H9 (cell line): Measurements from ENCODE around the gene ZNF747. TPM values are rescaled to one million over a fixed set of nuclear protein-coding genes. Genes with fewer than 3 reads are reported as not detected.
A peak's percentile ranks its signal among the peaks of the same experiment; 100 is the strongest.

Source experiments
- DNase-seq: peaks from one replicate; pipeline ENCODE4 v3.0.0-alpha.2; 2017
- H2AFZ ChIP-seq: one replicate; pipeline ENCODE4 v1.6.1; 2013; ENCODE audit warnings: mild to moderate bottlenecking, low read length, control low read depth, moderate library complexity
- H2AK5ac ChIP-seq: 2 replicates; pipeline ENCODE4 v1.6.1; 2013; ENCODE audit warnings: low read length, control low read depth, mixed read lengths; ENCODE audit not compliant: insufficient read length
- H2BK120ac ChIP-seq: one replicate; pipeline ENCODE4 v1.6.1; 2013; ENCODE audit warnings: low read depth, mild to moderate bottlenecking, low read length, control low read depth, inconsistent platforms; ENCODE audit not compliant: poor library complexity, severe bottlenecking
- H2BK12ac ChIP-seq: 2 replicates; pipeline ENCODE4 v1.6.1; 2013; ENCODE audit warnings: low read length, control low read depth, mixed read lengths, low read depth; ENCODE audit not compliant: insufficient read length
- H2BK15ac ChIP-seq: 2 replicates; pipeline ENCODE4 v1.6.1; 2013; ENCODE audit warnings: low read depth, low read length, control low read depth
- H2BK20ac ChIP-seq: one replicate; pipeline ENCODE4 v1.6.1; 2013; ENCODE audit warnings: low read depth, mild to moderate bottlenecking, low read length, control low read depth, inconsistent platforms; ENCODE audit not compliant: poor library complexity, severe bottlenecking
- H2BK5ac ChIP-seq: 2 replicates; pipeline ENCODE4 v1.6.1; 2013; ENCODE audit warnings: low read length, control low read depth, mixed read lengths; ENCODE audit not compliant: insufficient read length
- H3K14ac ChIP-seq: 2 replicates; pipeline ENCODE4 v1.6.1; 2013; ENCODE audit warnings: low read length, control low read depth; ENCODE audit not compliant: insufficient read depth
- H3K18ac ChIP-seq: 2 replicates; pipeline ENCODE4 v1.6.1; 2013; ENCODE audit warnings: low read depth, mild to moderate bottlenecking, mixed read lengths, low read length, control low read depth; ENCODE audit not compliant: insufficient read length
- H3K23ac ChIP-seq: 2 replicates; pipeline ENCODE4 v1.6.1; 2013; ENCODE audit warnings: low read length, control low read depth, mixed read lengths, low read depth; ENCODE audit not compliant: insufficient read length
- H3K23me2 ChIP-seq: 2 replicates; pipeline ENCODE4 v1.6.1; 2013; ENCODE audit warnings: low read depth, mild to moderate bottlenecking, mixed read lengths, low read length, control low read depth; ENCODE audit not compliant: insufficient read length, poor library complexity, severe bottlenecking
- H3K27ac ChIP-seq: 2 replicates; pipeline ENCODE4 v1.5.1; 2013; ENCODE audit warnings: low read length, control low read depth, mixed read lengths, low read depth; ENCODE audit not compliant: insufficient read length
- H3K27me3 ChIP-seq: 2 replicates; pipeline ENCODE4 v1.6.1; 2013; ENCODE audit warnings: low read length, control low read depth, inconsistent platforms; ENCODE audit not compliant: insufficient read depth
- H3K4ac ChIP-seq: 2 replicates; pipeline ENCODE4 v1.6.1; 2013; ENCODE audit warnings: low read depth, mild to moderate bottlenecking, control low read depth, inconsistent platforms, low read length, moderate library complexity
- H3K4me1 ChIP-seq: 2 replicates; pipeline ENCODE4 v1.6.1; 2013; ENCODE audit warnings: low read length, control low read depth, inconsistent platforms; ENCODE audit not compliant: insufficient read depth
- H3K4me2 ChIP-seq: 2 replicates; pipeline ENCODE4 v1.6.1; 2013; ENCODE audit warnings: low read length, control low read depth, mixed read lengths; ENCODE audit not compliant: insufficient read length, insufficient read depth
- H3K56ac ChIP-seq: 2 replicates; pipeline ENCODE4 v1.6.1; 2013; ENCODE audit warnings: low read depth, mild to moderate bottlenecking, mixed read lengths, low read length, control low read depth; ENCODE audit not compliant: insufficient read length
- H3K79me1 ChIP-seq: 2 replicates; pipeline ENCODE4 v1.6.1; 2013; ENCODE audit warnings: low read depth, mild to moderate bottlenecking, moderate library complexity, low read length, control low read depth, inconsistent platforms; ENCODE audit not compliant: insufficient read depth, poor library complexity, severe bottlenecking
- H3K79me2 ChIP-seq: 2 replicates; pipeline ENCODE4 v1.6.1; 2013; ENCODE audit warnings: low read length, control low read depth, inconsistent platforms; ENCODE audit not compliant: insufficient read depth
- H3K9ac ChIP-seq: 2 replicates; pipeline ENCODE4 v1.6.1; 2013; ENCODE audit warnings: low read length, control low read depth, mixed read lengths; ENCODE audit not compliant: insufficient read length; ENCODE audit errors: extremely low read depth
- H3K9me3 ChIP-seq: one replicate; pipeline ENCODE4 v1.6.1; 2013; ENCODE audit warnings: low read depth, low read length, inconsistent platforms; ENCODE audit not compliant: control insufficient read depth
- H3T11ph ChIP-seq: one replicate; pipeline ENCODE4 v1.6.1; 2013; ENCODE audit warnings: mild to moderate bottlenecking, low read length, control low read depth, inconsistent platforms
- H4K20me1 ChIP-seq: one replicate; pipeline ENCODE4 v1.6.1; 2013; ENCODE audit not compliant: control insufficient read depth, insufficient read length, insufficient read depth
- H4K5ac ChIP-seq: 2 replicates; pipeline ENCODE4 v1.6.1; 2013; ENCODE audit warnings: low read depth, mild to moderate bottlenecking, mixed read lengths, low read length, control low read depth; ENCODE audit not compliant: insufficient read length
- H4K8ac ChIP-seq: replicated peaks from 2 replicates; pipeline ENCODE4 v1.6.1; 2013; ENCODE audit warnings: low read length, control low read depth, mixed read lengths, low read depth; ENCODE audit not compliant: insufficient read length
- H4K91ac ChIP-seq: 2 replicates; pipeline ENCODE4 v1.6.1; 2013; ENCODE audit warnings: low read depth, mild to moderate bottlenecking, moderate library complexity, mixed read lengths, low read length, control low read depth; ENCODE audit not compliant: insufficient read length
- H3K27ac Mint-ChIP-seq, 3 experiments: 2 replicates in 2 of 3; 3 replicates in 1 of 3; pipeline ENCODE4 v1.8.0; 2020 to 2021; ENCODE audit warnings: mixed read lengths in 3 of 3, mild to moderate bottlenecking in 1 of 3, moderate library complexity in 1 of 3
- H3K27me3 Mint-ChIP-seq: 2 replicates; pipeline ENCODE4 v1.8.0; 2021; ENCODE audit warnings: low read depth, mild to moderate bottlenecking, moderate library complexity, mixed read lengths
- H3K36me3 Mint-ChIP-seq, 3 experiments: 2 replicates in 2 of 3; 3 replicates in 1 of 3; pipeline ENCODE4 v1.8.0; 2020 to 2021; ENCODE audit warnings: low read depth in 3 of 3, mixed read lengths in 3 of 3; ENCODE audit not compliant: insufficient read depth in 1 of 3
- H3K4me1 Mint-ChIP-seq, 2 experiments: 2 replicates each; pipeline ENCODE4 v1.8.0; 2020; ENCODE audit warnings: mixed read lengths in 2 of 2
- H3K4me3 Mint-ChIP-seq, 2 experiments: 2 replicates in 1 of 2; 3 replicates in 1 of 2; pipeline ENCODE4 v1.8.0; 2020 to 2021; ENCODE audit warnings: mild to moderate bottlenecking in 2 of 2, mixed read lengths in 2 of 2, moderate library complexity in 1 of 2
- H3K9me3 Mint-ChIP-seq, 2 experiments: 2 replicates in 1 of 2; 3 replicates in 1 of 2; pipeline ENCODE4 v1.8.0; 2020; ENCODE audit warnings: mild to moderate bottlenecking in 2 of 2, mixed read lengths in 2 of 2, moderate library complexity in 1 of 2
- CTCF ChIP-seq: fragments of 200-600 bp; sonication (generic); conservative IDR thresholded peaks from 3 replicates; pipeline ENCODE4 v1.8.0; 2021; ENCODE audit warnings: antibody characterized with exemption, mild to moderate bottlenecking
- WGBS: extraction: QIAGEN DNeasy Blood & Tissue Kit; methylation state at CpG from one replicate; pipeline ENCODE4 v1.1.7; 2013; ENCODE audit warnings: missing lambda C conversion rate, low lambda C conversion rate, mixed read lengths; ENCODE audit not compliant: insufficient read length; ENCODE audit errors: extremely low coverage; 5-methylcytosine and 5-hydroxymethylcytosine counted together
- total RNA-seq: library from RNA; stranded (reverse); gene quantifications from 2 replicates; pipeline ENCODE4 v1.2.1, GENCODE V29; 2021

Gene ZNF747
- total RNA-seq, 1 experiment from 2014 or later: 18.4 TPM

- Histone ChIP-seq H3K79me2 (no peaks in the 10 kb centered on the region), H4K91ac (no peak overlapping the region), H4K20me1 (no peaks in the 10 kb centered on the region), H3K23me2 (peaks cover 23% of the 10 kb centered on the region), H3K4me2 (no peak overlapping the region), H3T11ph (no peak overlapping the region), H4K8ac (no peak overlapping the region), H3K4ac (no peak overlapping the region), H4K5ac (no peak overlapping the region), H2BK5ac (no peak overlapping the region), H2BK20ac (no peak overlapping the region), H2BK12ac (no peak overlapping the region), H3K14ac (no peak overlapping the region), H3K9me3 (no peaks in the 10 kb centered on the region), H3K4me1 (peaks cover 2% of the 10 kb centered on the region; the same call in 1 of the 2 replicates), H3K27me3 (no peaks in the 10 kb centered on the region), H2AFZ (no peak overlapping the region), H3K56ac (no peak overlapping the region), H2BK120ac (no peak overlapping the region), H3K18ac (no peak overlapping the region), H3K9ac (peak overlapping the region; percentile 21), H3K79me1 (no peaks in the 10 kb centered on the region), H2AK5ac (no peak overlapping the region), H3K23ac (no peak overlapping the region), H2BK15ac (no peak overlapping the region), H3K27ac (no peak overlapping the region)
- H3K4me3 Mint-ChIP-seq: peak overlapping the region in 1 of 2 experiments; percentile 36; a peak in 2 of 5 replicates
- no CpG with 5 or more reads among the region's 4 CpGs for WGBS
- H3K36me3 Mint-ChIP-seq: peaks cover 2 to 37% (median 25%) of the 10 kb centered on the region in 3 experiments; a peak in 6 of 7 replicates
- no peak for TF ChIP-seq CTCF
- no peaks in the 10 kb centered on the region for H3K9me3 Mint-ChIP-seq
- no peak overlapping the region; a peak in 1 of 7 replicates for H3K27ac Mint-ChIP-seq
- H3K4me1 Mint-ChIP-seq: peaks cover 20 to 21% of the 10 kb centered on the region in 2 experiments
- no peaks in the 10 kb centered on the region for H3K27me3 Mint-ChIP-seq
- DNase-seq: no peak
Observed at GRCh38 chr16:30528799-30529457, 5.7 kb downstream of the ZNF747 start.
